HEK293T (cell line): ENCODE results near the gene DCAF5.
A peak's percentile ranks its signal among the peaks of the same experiment; 100 is the strongest.

Experiments used
- CTCF ChIA-PET: fragments of 350-600 bp; formaldehyde crosslinking; extraction: SDS; loops from one replicate; lab custom pipeline; 2021; ENCODE audit warnings: antibody characterized with exemption, inconsistent platforms; lab: Yijun Ruan, JAX
- POLR2A ChIA-PET: fragments of 350-600 bp; formaldehyde crosslinking; extraction: SDS; loops from one replicate; lab custom pipeline; 2020; ENCODE audit warnings: antibody characterized with exemption, inconsistent platforms; lab: Yijun Ruan, JAX
- DNase-seq: peaks from one replicate; pipeline ENCODE4 v3.0.0; 2012; ENCODE audit warnings: mixed read lengths; ENCODE audit errors: extremely low spot score
- ARNT ChIP-seq: fragments of 450-650 bp; IDR thresholded peaks from 2 replicates; pipeline ENCODE4 v1.6.1; 2017; ENCODE audit warnings: mild to moderate bottlenecking
- BHLHE40 ChIP-seq: fragments of 450-650 bp; IDR thresholded peaks from 2 replicates; pipeline ENCODE4 v1.6.1; 2016; ENCODE audit warnings: mild to moderate bottlenecking, moderate library complexity, borderline replicate concordance
- CTBP1 ChIP-seq: fragments of 450-650 bp; IDR thresholded peaks from 2 replicates; pipeline ENCODE4 v1.6.1; 2016; ENCODE audit warnings: borderline replicate concordance
- ELF4 ChIP-seq: fragments of 450-650 bp; IDR thresholded peaks from 2 replicates; pipeline ENCODE4 v1.6.1; 2017; ENCODE audit warnings: antibody characterized with exemption
- FOXA1 ChIP-seq: fragments of 450-650 bp; IDR thresholded peaks from 2 replicates; pipeline ENCODE4 v1.6.1; 2016; ENCODE audit warnings: mild to moderate bottlenecking
- FOXK2 ChIP-seq: fragments of 450-650 bp; IDR thresholded peaks from 2 replicates; pipeline ENCODE4 v1.6.1; 2016; ENCODE audit warnings: mild to moderate bottlenecking
- FOXM1 ChIP-seq: fragments of 450-650 bp; IDR thresholded peaks from 2 replicates; pipeline ENCODE4 v1.6.1; 2017; ENCODE audit warnings: mild to moderate bottlenecking, borderline replicate concordance
- HDGF ChIP-seq: fragments of 450-650 bp; IDR thresholded peaks from 2 replicates; pipeline ENCODE4 v1.6.1; 2017; ENCODE audit warnings: antibody characterized with exemption, borderline replicate concordance
- L3MBTL2 ChIP-seq: fragments of 450-650 bp; conservative IDR thresholded peaks from 2 replicates; pipeline ENCODE4 v1.6.1; 2016; ENCODE audit warnings: mild to moderate bottlenecking
- LEF1 ChIP-seq: fragments of 450-650 bp; IDR thresholded peaks from 2 replicates; pipeline ENCODE4 v1.6.1; 2017; ENCODE audit warnings: mild to moderate bottlenecking, borderline replicate concordance
- NFRKB ChIP-seq: fragments of 450-650 bp; IDR thresholded peaks from 2 replicates; pipeline ENCODE4 v1.6.1; 2016; ENCODE audit warnings: mild to moderate bottlenecking, moderate library complexity
- PKNOX1 ChIP-seq: fragments of 450-650 bp; IDR thresholded peaks from 2 replicates; pipeline ENCODE4 v1.6.1; 2016
- SP1 ChIP-seq: fragments of 450-650 bp; IDR thresholded peaks from 2 replicates; pipeline ENCODE4 v1.6.1; 2017
- SUZ12 ChIP-seq: fragments of 450-650 bp; IDR thresholded peaks from 2 replicates; pipeline ENCODE4 v1.6.1; 2016; ENCODE audit warnings: mild to moderate bottlenecking
- TARDBP ChIP-seq: fragments of 450-650 bp; IDR thresholded peaks from 2 replicates; pipeline ENCODE4 v1.6.1; 2016
- ZNF384 ChIP-seq: fragments of 450-650 bp; IDR thresholded peaks from 2 replicates; pipeline ENCODE4 v1.6.1; 2016

Gene DCAF5

DNA sequence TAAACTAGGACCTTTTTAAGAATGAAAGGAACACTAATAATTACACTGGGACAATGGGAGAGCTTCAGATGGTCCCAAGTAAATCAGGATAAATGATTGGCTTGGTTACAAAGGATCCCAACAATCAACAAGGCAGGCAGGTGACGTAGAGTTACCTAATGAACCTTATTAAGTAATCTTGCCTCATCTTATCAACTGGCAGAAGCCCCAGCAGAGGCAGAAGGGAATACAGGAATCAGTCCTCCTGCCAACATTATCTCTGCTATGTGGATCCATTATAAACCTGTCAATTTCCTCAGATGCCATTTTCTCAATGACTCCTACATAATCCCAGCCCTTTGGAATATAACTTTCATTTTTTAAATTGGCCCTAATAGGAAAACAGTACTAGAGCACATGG is 11.4 kb downstream of the DCAF5 start:
- ChIA-PET POLR2A (no interaction called here), CTCF (interaction anchor here (0.6 kb wide), 1 partner anchor 12 kb away, joined by 6 read pairs; no protein-coding TSS in a partner anchor)
- TF ChIP-seq ZNF384 (no peak), L3MBTL2 (no peak), FOXA1 (no peak), TARDBP (no peak), ELF4 (no peak), FOXK2 (no peak), SUZ12 (no peak), FOXM1 (no peak), SP1 (no peak), HDGF (no peak), PKNOX1 (no peak), NFRKB (no peak), LEF1 (no peak), BHLHE40 (no peak), ARNT (no peak), CTBP1 (no peak)
- no peak for DNase-seq

- TF ChIP-seq BHLHE40 (no peak), TARDBP (no peak), ZNF384 (no peak), SP1 (no peak), NFRKB (no peak), L3MBTL2 (no peak), FOXK2 (no peak), FOXA1 (no peak), LEF1 (no peak), ELF4 (no peak), CTBP1 (no peak), HDGF (no peak), ARNT (no peak), FOXM1 (no peak), SUZ12 (no peak), PKNOX1 (no peak)
- DNase-seq = no peak
- ChIA-PET CTCF (interaction anchor here (0.9 to 1.4 kb wide), 2 partner anchors 11 to 12 kb away, joined by 4 to 7 read pairs; no protein-coding TSS in a partner anchor), POLR2A (no interaction called here)
Measured at GRCh38 chr14:69139743-69140142, 13.2 kb downstream of the DCAF5 start.

DNA sequence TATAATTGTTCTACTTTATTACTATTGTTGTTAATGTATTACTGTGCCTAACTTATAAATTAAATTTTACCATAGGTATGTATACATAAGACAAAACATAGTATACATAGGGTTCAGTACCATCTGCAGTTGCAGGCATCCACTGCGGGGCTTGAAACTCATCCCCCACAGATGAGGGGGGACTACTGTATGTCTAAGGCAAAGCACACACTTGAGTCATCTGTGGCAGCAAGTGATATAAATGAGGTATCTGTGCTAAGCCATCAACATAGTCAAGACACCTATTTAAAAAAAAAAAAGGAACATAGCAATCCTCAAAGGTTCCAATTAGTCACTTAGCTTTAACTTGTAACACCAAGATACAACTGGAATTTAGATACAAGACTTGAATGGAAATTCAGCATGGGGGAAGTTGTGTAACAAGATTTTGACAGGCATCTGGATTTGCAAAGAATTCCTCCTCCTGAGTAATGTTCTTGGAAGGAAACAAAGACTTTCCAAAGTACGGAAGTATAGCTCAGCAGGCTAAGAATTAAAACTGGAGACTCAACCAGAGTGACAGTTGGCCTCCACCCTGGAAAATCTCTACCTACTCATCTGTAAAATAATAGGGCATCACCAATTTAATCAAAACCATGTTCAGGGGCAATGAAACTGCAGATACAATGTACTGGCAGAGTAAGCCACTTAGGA is 14.9 kb downstream of the DCAF5 start:
- DNase-seq = no peak
- TF ChIP-seq SP1 (no peak), FOXA1 (no peak), ELF4 (no peak), ARNT (no peak), FOXM1 (no peak), CTBP1 (no peak), NFRKB (no peak), LEF1 (no peak), ZNF384 (no peak), FOXK2 (no peak), PKNOX1 (no peak), L3MBTL2 (no peak), TARDBP (no peak), SUZ12 (no peak), HDGF (no peak)
- ChIA-PET CTCF (interaction anchor here (0.6 kb wide), 1 partner anchor 15 kb away, joined by 3 read pairs; no protein-coding TSS in a partner anchor), POLR2A (interaction anchor here (0.9 kb wide), 1 partner anchor 13 kb away, joined by 3 read pairs; no protein-coding TSS in a partner anchor)

GRCh38 chr14:69137416-69137815 is 15.5 kb downstream of the DCAF5 start:
- POLR2A ChIA-PET = interaction anchor here (0.9 kb wide), 1 partner anchor 14 kb away, joined by 3 read pairs; no protein-coding TSS in a partner anchor
- CTCF ChIA-PET = no interaction called here
- DNase-seq = no peak
- TF ChIP-seq SUZ12 (no peak), FOXA1 (no peak), BHLHE40 (no peak), FOXK2 (no peak), ELF4 (no peak)

GRCh38 chr14:69135133-69135532 is 17.8 kb downstream of the DCAF5 start:
- ChIA-PET POLR2A (interaction anchor here (1.4 kb wide), 1 partner anchor 17 kb away, joined by 4 read pairs; no protein-coding TSS in a partner anchor), CTCF (no interaction called here)
- TF ChIP-seq FOXM1 (no peak), NFRKB (no peak), ELF4 (no peak), SP1 (no peak), BHLHE40 (no peak), PKNOX1 (peak; percentile 78)
- no peak for DNase-seq
